ENCODE data around the gene ICA1.

- TF ChIP-seq CTCF (tag by site-specific recombination; IDR thresholded peaks at IDR 0.05) (no peak), ZNF274 (IDR thresholded peaks at IDR 0.05; ENCODE audit: low read length) (no peak), ZNF274 (tag by site-specific recombination; IDR thresholded peaks at IDR 0.05; ENCODE audit: borderline replicate concordance) (no peak), TCF7L2 (IDR thresholded peaks at IDR 0.05; ENCODE audit: borderline replicate concordance, low read depth, low read length) (no peak), ZSCAN5A (tag by site-specific recombination; IDR thresholded peaks at IDR 0.05) (no peak), YY1 (tag by site-specific recombination; IDR thresholded peaks at IDR 0.05) (no peak), SP2 (tag by site-specific recombination; IDR thresholded peaks at IDR 0.05) (no peak), ZNF76 (tag by site-specific recombination; IDR thresholded peaks at IDR 0.05; ENCODE audit: borderline replicate concordance, low read depth) (no peak)
These were observed 41.4 kb downstream of the ICA1 start for GRCh38 chr7:8220376-8221100.

Data from HEK293 (cell line).